ENCODE measurements around the gene ASB2.

Gene ASB2

GRCh38 chr14:93977790-93978581 is 1.6 kb upstream of the ASB2 start:
- DNase-seq = peak; percentile 96

GRCh38 chr14:93977171-93977570 is 801 bp upstream of the ASB2 start:
- no peak for DNase-seq

- DNase-seq = peak; percentile 91
Measured at GRCh38 chr14:93975791-93976476, 436 bp downstream of the ASB2 start.

GRCh38 chr14:93974833-93975232 is 1.5 kb downstream of the ASB2 start:
- DNase-seq = no peak

- DNase-seq = no peak
Measured at GRCh38 chr14:93974299-93974698, 2.1 kb downstream of the ASB2 start.

- DNase-seq = no peak
Measured at GRCh38 chr14:93973607-93974006, 2.8 kb downstream of the ASB2 start.

- DNase-seq = peak; percentile 61
Measured at GRCh38 chr14:93972618-93973205, 3.7 kb downstream of the ASB2 start.

GRCh38 chr14:93971635-93972027 is 4.7 kb downstream of the ASB2 start:
- peak; percentile 77 for DNase-seq

GRCh38 chr14:93970965-93971634 is 5.3 kb downstream of the ASB2 start:
- DNase-seq = peak; percentile 86

GRCh38 chr14:93970585-93970964 is 5.8 kb downstream of the ASB2 start:
- peak; percentile 78 for DNase-seq

- DNase-seq = no peak
Measured at GRCh38 chr14:93969082-93969828, 7.1 kb downstream of the ASB2 start.

GRCh38 chr14:93967637-93968250 is 8.6 kb downstream of the ASB2 start:
- DNase-seq = no peak

- no peak for DNase-seq
Measured at GRCh38 chr14:93965946-93966474, 10.4 kb downstream of the ASB2 start.

- no peak for DNase-seq
Measured at GRCh38 chr14:93965287-93965821, 11.0 kb downstream of the ASB2 start.

GRCh38 chr14:93964820-93965286 is 11.5 kb downstream of the ASB2 start:
- no peak for DNase-seq

GRCh38 chr14:93964281-93964680 is 12.1 kb downstream of the ASB2 start:
- no peak for DNase-seq

- peak; percentile 51 for DNase-seq
Measured at GRCh38 chr14:93963692-93964091, 12.7 kb downstream of the ASB2 start.

GRCh38 chr14:93962701-93963601 is 13.4 kb downstream of the ASB2 start:
- DNase-seq = peak; percentile 89

GRCh38 chr14:93961620-93962019 is 14.8 kb downstream of the ASB2 start:
- no peak for DNase-seq

- no peak for DNase-seq
Measured at GRCh38 chr14:93960774-93961438, 15.5 kb downstream of the ASB2 start.

All from activated CD4-positive, alpha-beta T cell treated with anti-CD3 and anti-CD28 coated beads, Interleukin-10, Interleukin-2, amounts not matched to agents 100 ng/mL and 50 ng/mL, durations not matched to agents 16 hours and 8 hours (primary cell).